HepG2 (cell line): ENCODE data around the gene OLFM2. TPM values are rescaled to one million over a fixed set of nuclear protein-coding genes. Genes with fewer than 3 reads are reported as not detected.
A peak's percentile ranks its signal among the peaks of the same experiment; 100 is the strongest.

Experiments
- ATAC-seq: fragments of 200-7000 bp; cut with Tn5 transposase; 3 replicates; pipeline ENCODE4 v1.9.1; 2020; ENCODE audit warnings: mild to moderate bottlenecking, moderate library complexity
- BruUV-seq: library from RNA; stranded (reverse); fragments of 400-500 nt; replicated peaks from 2 replicates; lab custom pipeline; 2021; lab: Mats Ljungman, UMichigan
- CTCF ChIA-PET: fragments of 300-600 bp; formaldehyde crosslinking; extraction: SDS; loops from one replicate; lab custom pipeline; 2021; ENCODE audit warnings: low total read pairs, inconsistent platforms, low intra/inter-chr PET ratio; lab: Yijun Ruan, JAX
- POLR2A ChIA-PET: fragments of 350-600 bp; sonication (Branson Sonifier 250); formaldehyde crosslinking; loops from one replicate; lab custom pipeline; 2020; ENCODE audit warnings: antibody characterized with exemption, inconsistent platforms; lab: Yijun Ruan, JAX
- DNase-seq: peaks from one replicate; pipeline ENCODE4 v3.0.0-alpha.2; 2015; ENCODE audit warnings: low spot score
- FAIRE-seq: peaks from 3 replicates; lab custom pipeline; 2011; peaks lifted over from hg19 to GRCh38; lab: Jason Lieb, UNC
- H2AFZ ChIP-seq: one replicate; pipeline ENCODE4 v1.6.1; 2011; ENCODE audit warnings: low read length, inconsistent platforms
- H3K27ac ChIP-seq: fragments of 300-600 bp; 3 replicates; pipeline ENCODE4 v1.8.0; 2011; ENCODE audit warnings: mixed run types, mild to moderate bottlenecking, mixed read lengths, low read length, inconsistent platforms; ENCODE audit not compliant: insufficient read depth; ENCODE audit errors: extremely low read length
- H3K27me3 ChIP-seq, 2 experiments: fragments of 200-600 bp in 1 of 2; 2 replicates in 1 of 2; 3 replicates in 1 of 2; pipeline versions ENCODE4 v1.6.0 to v1.8.0; 2011; ENCODE audit warnings: low read length in 2 of 2, mild to moderate bottlenecking in 2 of 2, moderate library complexity in 2 of 2, inconsistent platforms in 1 of 2; ENCODE audit not compliant: insufficient read depth in 2 of 2, control insufficient read depth in 1 of 2
- H3K36me3 ChIP-seq, 2 experiments: fragments of 200-600 bp in 1 of 2; replicated peaks in 1 of 2; 2 replicates in 1 of 2; 3 replicates in 1 of 2; pipeline versions ENCODE4 v1.5.1 to v1.8.0; 2011; ENCODE audit warnings: low read length in 2 of 2, inconsistent platforms in 1 of 2; ENCODE audit not compliant: insufficient read depth in 2 of 2, control insufficient read depth in 1 of 2
- H3K4me1 ChIP-seq: 2 replicates; pipeline ENCODE4 v1.5.1; 2012; ENCODE audit warnings: low read length, inconsistent platforms; ENCODE audit not compliant: insufficient read depth
- H3K4me2 ChIP-seq: 2 replicates; pipeline ENCODE4 v1.6.0; 2011; ENCODE audit warnings: low read depth, low read length, inconsistent platforms
- H3K4me3 ChIP-seq, 3 experiments: fragments of 200-600 bp in 1 of 3; sonication (generic), shearing (Covaris generic) in 1 of 3; replicated peaks in 1 of 3; 2 replicates each; pipeline ENCODE4 v1.5.1; 2011 to 2016; ENCODE audit warnings: low read length in 3 of 3, inconsistent platforms in 2 of 3, low read depth in 2 of 3, mild to moderate bottlenecking in 2 of 3, control low read depth in 1 of 3, mixed read lengths in 1 of 3; ENCODE audit not compliant: insufficient read depth in 1 of 3
- H3K79me2 ChIP-seq: one replicate; pipeline ENCODE4 v1.6.1; 2011; ENCODE audit warnings: low read length, inconsistent platforms; ENCODE audit not compliant: insufficient read depth
- H3K9ac ChIP-seq: 2 replicates; pipeline ENCODE4 v1.6.0; 2011; ENCODE audit warnings: mild to moderate bottlenecking, low read depth, low read length, inconsistent platforms; ENCODE audit not compliant: insufficient read depth
- H3K9me3 ChIP-seq: 2 replicates; pipeline ENCODE4 v1.5.1; 2012; ENCODE audit warnings: mild to moderate bottlenecking, low read length
- H4K20me1 ChIP-seq: 2 replicates; pipeline ENCODE4 v1.6.0; 2011; ENCODE audit warnings: inconsistent platforms, mild to moderate bottlenecking, low read length, moderate library complexity; ENCODE audit not compliant: insufficient read depth
- DMAP1 ChIP-seq: IDR thresholded peaks from 2 replicates; pipeline ENCODE4 v1.6.1; 2016
- DR1 ChIP-seq: sonication (generic); formaldehyde crosslinking; IDR thresholded peaks from 2 replicates; pipeline ENCODE4 v1.8.0; 2021; ENCODE audit warnings: mild to moderate bottlenecking, missing genetic modification reagents, inconsistent platforms
- FOXO4 ChIP-seq: sonication (generic); formaldehyde crosslinking; conservative IDR thresholded peaks from 2 replicates; pipeline ENCODE4 v1.8.1; 2023; ENCODE audit warnings: missing genetic modification reagents
- HMGXB4 ChIP-seq, 2 experiments: sonication (generic) in 1 of 2; formaldehyde crosslinking in 1 of 2; IDR thresholded peaks; 2 replicates each; pipeline versions ENCODE4 v1.4.0 to v1.6.1; 2018 to 2020; ENCODE audit warnings: missing genetic modification reagents in 2 of 2, borderline replicate concordance in 1 of 2, low read depth in 1 of 2, mild to moderate bottlenecking in 1 of 2, missing biosample characterization in 1 of 2
- MAZ ChIP-seq, 2 experiments: sonication (generic) in 1 of 2; formaldehyde crosslinking in 1 of 2; IDR thresholded peaks; 2 replicates each; pipeline versions ENCODE4 v1.5.0 to v1.6.1; 2012 to 2020; ENCODE audit warnings: low read depth in 2 of 2, mild to moderate bottlenecking in 2 of 2, borderline replicate concordance in 1 of 2, improper control_type of control experiment in 1 of 2, low read length in 1 of 2, missing genetic modification reagents in 1 of 2, moderate library complexity in 1 of 2
- ZNF121 ChIP-seq: sonication (generic); formaldehyde crosslinking; IDR thresholded peaks from 2 replicates; pipeline ENCODE4 v1.5.0; 2020; ENCODE audit warnings: mild to moderate bottlenecking, missing genetic modification reagents
- ZNF770 ChIP-seq: sonication (generic); formaldehyde crosslinking; IDR thresholded peaks from 2 replicates; pipeline ENCODE4 v1.5.0; 2020; ENCODE audit warnings: mild to moderate bottlenecking, missing genetic modification reagents
- WGBS: methylation state at CpG from one replicate; pipeline ENCODE4 v1.1.6; 2017; ENCODE audit warnings: low lambda C conversion rate; 5-methylcytosine and 5-hydroxymethylcytosine counted together
- in situ Hi-C: cut with HindIII; loops from 2 replicates; pipeline ENCODE4 v1.10.0; 2017; ENCODE audit warnings: low pct_unique_long_range_greater_than_20kb; ENCODE audit not compliant: extremely low pct_ligation_motif_present
- intact Hi-C: fragments of 100-400 bp; cut with micrococcal nuclease; formaldehyde crosslinking; loops from one replicate; pipeline ENCODE4 v1.10.0; 2022; ENCODE audit not compliant: unreplicated experiment
- polyA plus RNA-seq, 8 experiments: library from polyadenylated mRNA; depleted of rRNA in 3 of 8; stranded (reverse) in 7 of 8; unstranded in 1 of 8; fragments of >200 nt; fragmentation: Illumina TruSeq in 4 of 8; extraction: Trizol in 4 of 8; gene quantifications; 2 replicates each; pipeline versions ENCODE4 v1.2.1 to v1.2.3, GENCODE V29; 2011 to 2016; ENCODE audit warnings: low read depth in 4 of 8, missing spikeins in 1 of 8, mixed read lengths in 1 of 8; ENCODE audit not compliant: insufficient read depth in 1 of 8
- total RNA-seq, 5 experiments: library from RNA; depleted of rRNA; stranded (reverse); fragments of >200 nt; fragmentation: Illumina TruSeq; extraction: Trizol; gene quantifications; 2 replicates each; pipeline ENCODE4 v1.2.3, GENCODE V29; 2016; ENCODE audit warnings: low read depth in 1 of 5

Gene OLFM2
- total and polyA plus RNA-seq, 2 of the 13 experiments (the other 11 are each of a cell fraction or from before 2014, with no cell fraction given), result 0.20 to 0.51 TPM

DNA sequence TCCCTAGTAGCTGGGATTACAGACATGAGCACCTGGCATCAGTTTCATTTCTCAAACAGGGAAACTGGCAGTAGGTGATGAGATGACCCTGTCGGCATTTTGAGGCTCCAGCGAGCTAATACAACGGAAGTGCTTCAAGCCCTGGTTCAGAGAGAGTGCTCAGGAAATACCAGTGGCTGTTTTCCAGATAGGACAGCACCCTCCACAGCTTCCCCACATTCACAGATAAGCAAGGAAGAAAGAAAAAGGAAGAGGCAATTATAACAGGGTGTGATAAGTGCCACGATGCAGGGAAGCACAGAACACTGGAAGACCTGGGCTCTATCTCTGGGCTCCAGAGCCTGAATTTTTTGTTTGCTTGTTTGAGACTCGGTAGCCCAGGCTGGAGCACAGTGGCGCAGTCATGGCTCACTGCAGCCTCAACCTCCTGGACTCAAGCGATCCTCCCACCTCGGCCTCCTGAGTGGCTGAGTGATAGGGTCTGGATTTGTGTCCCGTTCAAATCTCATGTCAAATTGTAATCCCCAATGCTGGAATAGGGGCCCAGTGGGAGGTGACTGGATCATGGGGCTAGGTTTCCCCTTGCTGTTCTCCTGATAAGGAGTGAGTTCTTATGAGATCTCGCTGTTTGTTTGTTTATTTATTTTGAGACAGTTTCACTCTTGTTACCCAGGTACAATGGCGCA lies 57.7 kb downstream of the OLFM2 start:
- H3K79me2 ChIP-seq, result no peaks in the 10 kb centered on the region
- no peaks in the 10 kb centered on the region for H4K20me1 ChIP-seq
- H3K9ac ChIP-seq, result no peak overlapping the region
- DNase-seq (no peak), FAIRE-seq (no peak), ATAC-seq (no peak; the same call in 2 of the 3 replicates)
- in situ Hi-C loops, result no loop called here
- peaks cover 2 to 3% of the 10 kb centered on the region in 2 experiments; a peak in 3 of 5 replicates for H3K27me3 ChIP-seq
- BruUV-seq, result no TSS peak
- POLR2A ChIA-PET, result no interaction called here
- WGBS, result 30% methylated on average over 7 of the region's 11 CpGs
- H3K9me3 ChIP-seq, result no peaks in the 10 kb centered on the region
- H3K4me2 ChIP-seq, result no peak overlapping the region
- H3K27ac ChIP-seq, result no peak overlapping the region
- H3K4me3 ChIP-seq, result no peak overlapping the region
- intact Hi-C loops, result no loop called here
- no peaks in the 10 kb centered on the region for H3K4me1 ChIP-seq
- CTCF ChIA-PET, result no interaction called here
- no peaks in the 10 kb centered on the region for H3K36me3 ChIP-seq
- TF ChIP-seq ZNF770 (CRISPR knock-in tag), result peak; percentile 30; the same call in 1 of the 2 replicates
- TF ChIP-seq FOXO4 (CRISPR knock-in tag), result no peak
- TF ChIP-seq DMAP1, result no peak
- TF ChIP-seq ZNF121 (CRISPR knock-in tag), result peak; percentile 76; the same call in 1 of the 2 replicates
- TF ChIP-seq DR1, result no peak
- no peak for TF ChIP-seq HMGXB4 (CRISPR knock-in tag; IDR thresholded peaks at IDR 0.05; ENCODE audit: borderline replicate concordance in 1 of 2, low read depth in 1 of 2)
- no peak for TF ChIP-seq MAZ (IDR thresholded peaks at IDR 0.05; ENCODE audit: borderline replicate concordance, low read depth, low read length)
- TF ChIP-seq MAZ (CRISPR knock-in tag; IDR thresholded peaks at IDR 0.05; ENCODE audit: low read depth), result no peak
- TF ChIP-seq, all 625 proteins: peak for 2
- H2AFZ ChIP-seq, result no peak overlapping the region
